NCI-H345 (cell line): Measurements from ENCODE around the gene KIAA1671.
"Not testable (repeated sequence)": the region's sequence is repeated elsewhere in the genome, so short reads cannot be mapped to it uniquely, and the experiment has no call there.

Source experiments
- DNase-seq: peaks from one replicate; lab custom pipeline; 2025; lab: John Stamatoyannopoulos, UW

KIAA1671 gene

GRCh38 chr22:25172153-25172552 is 219.6 kb downstream of the KIAA1671 start:
- DNase-seq = peak; percentile 5

- DNase-seq = no peak
Observed at GRCh38 chr22:25174156-25174887, 221.8 kb downstream of the KIAA1671 start.

GRCh38 chr22:25174888-25175411 is 222.4 kb downstream of the KIAA1671 start:
- DNase-seq = no peak

GRCh38 chr22:25176175-25176574 is 223.7 kb downstream of the KIAA1671 start:
- DNase-seq = no peak

GRCh38 chr22:25176799-25177198 is 224.3 kb downstream of the KIAA1671 start:
- no peak for DNase-seq

- no peak for DNase-seq
Observed at GRCh38 chr22:25177226-25177625, 224.7 kb downstream of the KIAA1671 start.

- no peak for DNase-seq
Observed at GRCh38 chr22:25177895-25178294, 225.4 kb downstream of the KIAA1671 start.

- DNase-seq = not testable (repeated sequence)
Observed at GRCh38 chr22:25178348-25178747, 225.8 kb downstream of the KIAA1671 start.

GRCh38 chr22:25178869-25179631 is 226.5 kb downstream of the KIAA1671 start:
- not testable (repeated sequence) for DNase-seq

- DNase-seq = no peak
Observed at GRCh38 chr22:25182131-25183110, 229.9 kb downstream of the KIAA1671 start.

- no peak for DNase-seq
Observed at GRCh38 chr22:25183949-25184619, 231.6 kb downstream of the KIAA1671 start.

- DNase-seq = no peak
Observed at GRCh38 chr22:25186140-25186539, 233.6 kb downstream of the KIAA1671 start.

GRCh38 chr22:25187469-25187868 is 235.0 kb downstream of the KIAA1671 start:
- DNase-seq = no peak

GRCh38 chr22:25192406-25192805 is 239.9 kb downstream of the KIAA1671 start:
- no peak for DNase-seq

- no peak for DNase-seq
Observed at GRCh38 chr22:25193130-25193529, 240.6 kb downstream of the KIAA1671 start.

GRCh38 chr22:25193548-25193947 is 241.0 kb downstream of the KIAA1671 start:
- no peak for DNase-seq

GRCh38 chr22:25196326-25196725 is 243.8 kb downstream of the KIAA1671 start:
- DNase-seq = no peak

GRCh38 chr22:25197340-25197739 is 244.8 kb downstream of the KIAA1671 start:
- DNase-seq = no peak

GRCh38 chr22:25199731-25200520 is 247.4 kb downstream of the KIAA1671 start, which contains the start of gene CRYBB3:
Gene CRYBB3 (plus strand): TSS chr22:25199858. CDS start chr22:25201397, 1,539 bp downstream.
- no peak for DNase-seq

- DNase-seq = no peak
Observed at GRCh38 chr22:25200967-25201366, 248.5 kb downstream of the KIAA1671 start.
